HCT116 (cell line): ENCODE measurements around the gene PTCHD4. TPM values are rescaled to one million over a fixed set of nuclear protein-coding genes. Genes with fewer than 3 reads are reported as not detected.

Experiments used
- ATAC-seq: fragments of 200-7000 bp; cut with Tn5 transposase; 2 replicates; pipeline ENCODE4 v1.9.1; 2020; ENCODE audit warnings: mild to moderate bottlenecking, moderate library complexity
- BruUV-seq: library from RNA; stranded (reverse); fragments of 400-500 nt; replicated peaks from 2 replicates; lab custom pipeline; 2021; lab: Mats Ljungman, UMichigan
- CTCF ChIA-PET: fragments of 300-600 bp; sonication (Branson Sonifier 250); formaldehyde crosslinking; loops from one replicate; lab custom pipeline; 2021; ENCODE audit warnings: antibody characterized with exemption; lab: Charles Lee
- POLR2A ChIA-PET: fragments of 300-600, 350-600 bp; sonication (Branson Sonifier 250); formaldehyde crosslinking; loops from one replicate; lab custom pipeline; 2021; ENCODE audit warnings: antibody characterized with exemption; lab: Charles Lee
- RAD21 ChIA-PET, 2 experiments: fragments of 300-600 bp; sonication (Branson Sonifier 250); formaldehyde crosslinking; loops; one replicate each; lab custom pipeline; 2023; ENCODE audit warnings: low total read pairs in 2 of 2; ENCODE audit not compliant: uncharacterized antibody in 2 of 2, unreplicated experiment in 2 of 2, low non-redundant PET in 1 of 2; lab: Charles Lee
- DNase-seq: peaks from one replicate; pipeline ENCODE4 v3.0.0-alpha.2; 2010; ENCODE audit warnings: low read depth, low spot score
- H2AFZ ChIP-seq: fragments of 200-600 bp; shearing (Covaris generic), sonication (generic); 2 replicates; pipeline ENCODE4 v1.6.1; 2017; ENCODE audit warnings: low read depth, mixed run types, mixed read lengths, antibody characterized with exemption, low read length; ENCODE audit not compliant: poor library complexity, severe bottlenecking
- H3K27ac ChIP-seq: 2 replicates; pipeline ENCODE4 v1.5.1; 2012; ENCODE audit warnings: low read depth, low read length
- H3K27me3 ChIP-seq: fragments of 200-600 bp; sonication (generic); 2 replicates; pipeline ENCODE4 v1.6.1; 2016; ENCODE audit warnings: mixed run types, low read length, mixed read lengths; ENCODE audit not compliant: insufficient read depth
- H3K36me3 ChIP-seq, 2 experiments: fragments of 200-500 bp in 1 of 2; fragments of 200-600 bp in 1 of 2; sonication (Bioruptor generic) in 1 of 2; sonication (generic) in 1 of 2; 2 replicates each; pipeline versions ENCODE4 v1.5.1 to v1.6.1; 2014 to 2016; ENCODE audit warnings: low read length in 2 of 2, inconsistent platforms in 1 of 2, mixed read lengths in 1 of 2, mixed run types in 1 of 2; ENCODE audit not compliant: insufficient read depth in 2 of 2, control insufficient read depth in 1 of 2
- H3K4me1 ChIP-seq, 2 experiments: fragments of 200-600 bp in 1 of 2; sonication (generic) in 1 of 2; 2 replicates each; pipeline versions ENCODE4 v1.5.1 to v1.6.1; 2012 to 2017; ENCODE audit warnings: low read length in 2 of 2, inconsistent platforms in 1 of 2, mild to moderate bottlenecking in 1 of 2, mixed read lengths in 1 of 2, mixed run types in 1 of 2, moderate library complexity in 1 of 2; ENCODE audit not compliant: insufficient read depth in 2 of 2, control insufficient read depth in 1 of 2
- H3K4me2 ChIP-seq: fragments of 200-600 bp; sonication (generic); 2 replicates; pipeline ENCODE4 v1.6.1; 2017; ENCODE audit warnings: mixed run types, low read length, mixed read lengths
- H3K4me3 ChIP-seq, 2 experiments: fragments of 200-600 bp in 1 of 2; sonication (generic) in 1 of 2; replicated peaks in 1 of 2; 2 replicates each; pipeline ENCODE4 v1.5.1; 2011 to 2016; ENCODE audit warnings: low read length in 2 of 2, control low read depth in 1 of 2, low read depth in 1 of 2, mild to moderate bottlenecking in 1 of 2, mixed read lengths in 1 of 2, mixed run types in 1 of 2
- H3K79me2 ChIP-seq: fragments of 200-600 bp; sonication (generic); 2 replicates; pipeline ENCODE4 v1.6.1; 2017; ENCODE audit warnings: mild to moderate bottlenecking, mixed run types, low read length, moderate library complexity, mixed read lengths; ENCODE audit not compliant: insufficient read depth
- H3K9ac ChIP-seq: fragments of 200-600 bp; sonication (generic); 2 replicates; pipeline ENCODE4 v1.6.1; 2016; ENCODE audit warnings: low read length, mixed read lengths
- H3K9me2 ChIP-seq: fragments of 200-600 bp; sonication (generic), shearing (Covaris generic); 2 replicates; pipeline ENCODE4 v1.6.1; 2017; ENCODE audit warnings: mixed run types, mild to moderate bottlenecking, moderate library complexity; ENCODE audit not compliant: insufficient read depth
- H3K9me3 ChIP-seq, 2 experiments: fragments of 200-500 bp in 1 of 2; fragments of 200-600 bp in 1 of 2; sonication (Bioruptor generic) in 1 of 2; sonication (generic) in 1 of 2; 2 replicates each; pipeline ENCODE4 v1.6.1; 2014 to 2017; ENCODE audit warnings: low read length in 2 of 2, mixed read lengths in 2 of 2, inconsistent platforms in 1 of 2, low read depth in 1 of 2, mild to moderate bottlenecking in 1 of 2, mixed run types in 1 of 2, moderate library complexity in 1 of 2; ENCODE audit not compliant: control insufficient read depth in 1 of 2, insufficient read depth in 1 of 2
- H4K20me1 ChIP-seq: fragments of 200-600 bp; sonication (generic), shearing (Covaris generic); 2 replicates; pipeline ENCODE4 v1.6.1; 2017; ENCODE audit warnings: mixed run types, mild to moderate bottlenecking, moderate library complexity; ENCODE audit not compliant: insufficient read depth
- ATF3 ChIP-seq: IDR thresholded peaks from 2 replicates; pipeline ENCODE4 v1.6.1; 2012
- CBX3 ChIP-seq: IDR thresholded peaks from 2 replicates; pipeline ENCODE4 v1.6.1; 2012; ENCODE audit warnings: low read depth
- CEBPB ChIP-seq: IDR thresholded peaks from 2 replicates; pipeline ENCODE4 v1.6.1; 2012; ENCODE audit warnings: low read depth
- EGR1 ChIP-seq: IDR thresholded peaks from 2 replicates; pipeline ENCODE4 v1.6.1; 2012; ENCODE audit warnings: low read depth
- ELF1 ChIP-seq: IDR thresholded peaks from 2 replicates; pipeline ENCODE4 v1.6.1; 2012; ENCODE audit warnings: low read depth, borderline replicate concordance
- EZH2 ChIP-seq: fragments of 200-600 bp; sonication (generic); IDR thresholded peaks from 2 replicates; pipeline ENCODE4 v1.6.1; 2017; ENCODE audit warnings: antibody characterized with exemption, mixed run types
- EZH2phosphoT487 ChIP-seq: fragments of 200-600 bp; IDR thresholded peaks from 2 replicates; pipeline ENCODE4 v1.6.1; 2018; ENCODE audit warnings: antibody characterized with exemption, borderline replicate concordance
- JUND ChIP-seq: IDR thresholded peaks from 2 replicates; pipeline ENCODE4 v1.6.1; 2012
- MAX ChIP-seq: IDR thresholded peaks from 2 replicates; pipeline ENCODE4 v1.6.1; 2012
- POLR2A ChIP-seq: IDR thresholded peaks from 2 replicates; pipeline ENCODE4 v1.7.0; 2011; ENCODE audit warnings: borderline replicate concordance; ENCODE audit not compliant: insufficient read depth, insufficient read length; ENCODE audit errors: extremely low read depth
- POLR2AphosphoS5 ChIP-seq: IDR thresholded peaks from 2 replicates; pipeline ENCODE4 v1.6.1; 2011; ENCODE audit warnings: mild to moderate bottlenecking, low read depth, low read length, moderate library complexity
- RAD21 ChIP-seq: IDR thresholded peaks from 2 replicates; pipeline ENCODE4 v1.6.1; 2012; ENCODE audit warnings: low read depth, mild to moderate bottlenecking
- SIN3A ChIP-seq: IDR thresholded peaks from 2 replicates; pipeline ENCODE4 v1.6.1; 2012; ENCODE audit warnings: low read depth
- SP1 ChIP-seq: IDR thresholded peaks from 2 replicates; pipeline ENCODE4 v1.6.1; 2012; ENCODE audit warnings: low read depth
- SRF ChIP-seq: IDR thresholded peaks from 2 replicates; pipeline ENCODE4 v1.6.1; 2012; ENCODE audit warnings: low read depth
- TCF7L2 ChIP-seq: IDR thresholded peaks from 2 replicates; pipeline ENCODE4 v1.7.0; 2011; ENCODE audit warnings: borderline replicate concordance, inconsistent platforms; ENCODE audit not compliant: insufficient read depth, insufficient read length; ENCODE audit errors: extremely low read depth
- YY1 ChIP-seq: IDR thresholded peaks from 2 replicates; pipeline ENCODE4 v1.6.1; 2011; ENCODE audit warnings: low read length, low read depth, moderate library complexity, mild to moderate bottlenecking; ENCODE audit not compliant: insufficient replicate concordance; ENCODE audit errors: extremely low read depth
- ZFX ChIP-seq: fragments of 450-650 bp; IDR thresholded peaks from 2 replicates; pipeline ENCODE4 v1.6.1; 2017
- ZNF274 ChIP-seq: fragments of 200-500 bp; sonication (Bioruptor generic); IDR thresholded peaks from 2 replicates; pipeline ENCODE4 v1.6.1; 2014; ENCODE audit warnings: mild to moderate bottlenecking, low read depth, low read length, inconsistent platforms
- intact Hi-C: fragments of 100-400 bp; cut with micrococcal nuclease; formaldehyde crosslinking; loops from 2 replicates; pipeline ENCODE4 v1.10.0; 2022
- total RNA-seq: library from RNA; stranded (reverse); gene quantifications from one replicate; pipeline ENCODE4 v1.2.1, GENCODE V29; 2021; ENCODE audit not compliant: unreplicated experiment
- TF ChIP-seq, protein P1 (sequence below): IDR thresholded peaks from 2 replicates; pipeline ENCODE4 v1.6.1; 2012; ENCODE audit warnings: low read depth

PTCHD4 gene
- total RNA-seq, 1 experiment from 2014 or later = 1.1 TPM

- ChIA-PET POLR2A (no interaction called here), CTCF (no interaction called here)
- H3K27me3 ChIP-seq = no peaks in the 10 kb centered on the region
- DNase-seq (no peak), ATAC-seq (no peak)
- no peak overlapping the region for H3K4me3 ChIP-seq
- BruUV-seq = no TSS peak
- no peaks in the 10 kb centered on the region for H3K9me3 ChIP-seq
- TF ChIP-seq EGR1 = no peak
- TF ChIP-seq ZFX = no peak
- TF ChIP-seq, all 23 proteins: peak for 0
- no peak overlapping the region for H2AFZ ChIP-seq
- H3K79me2 ChIP-seq = no peaks in the 10 kb centered on the region
- intact Hi-C loops = no loop called here
- H3K4me1 ChIP-seq = no peaks in the 10 kb centered on the region
- no peaks in the 10 kb centered on the region for H4K20me1 ChIP-seq
- RAD21 ChIA-PET = no interaction called here
- no peak overlapping the region for H3K4me2 ChIP-seq
- H3K9me2 ChIP-seq = no peaks in the 10 kb centered on the region
- no peak overlapping the region for H3K9ac ChIP-seq
- no peak overlapping the region for H3K27ac ChIP-seq
- H3K36me3 ChIP-seq = no peaks in the 10 kb centered on the region
Observed at GRCh38 chr6:48067886-48068277, 43.1 kb downstream of the PTCHD4 start.

DNA sequence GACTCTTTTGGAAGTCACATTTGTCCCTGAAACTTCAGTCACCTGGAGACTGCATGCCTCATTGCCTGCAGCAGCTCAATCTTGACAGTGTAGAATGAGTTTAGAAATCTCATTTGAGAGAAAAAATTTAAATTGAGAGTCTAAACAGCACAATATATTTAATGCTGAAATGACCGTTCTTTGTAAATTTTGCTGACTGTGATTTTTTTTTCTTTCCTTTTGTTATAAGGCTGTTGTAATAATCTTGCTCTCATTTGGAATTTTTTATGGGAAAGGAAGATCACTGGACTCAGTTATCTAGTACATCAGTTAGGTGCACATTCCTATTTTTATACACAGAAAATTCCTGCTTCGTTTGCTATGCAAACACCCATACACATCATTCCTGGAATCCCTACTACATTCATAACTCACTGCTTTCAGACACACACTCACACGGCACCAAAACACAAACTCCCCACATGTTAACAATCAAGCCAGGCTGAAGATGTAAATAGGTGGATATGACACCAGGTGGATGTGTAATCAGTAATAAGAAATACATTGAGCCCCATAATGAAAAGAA is 43.8 kb downstream of the PTCHD4 start:
- Histone ChIP-seq H3K9ac (no peak overlapping the region), H3K4me1 (no peaks in the 10 kb centered on the region), H3K27me3 (no peaks in the 10 kb centered on the region), H4K20me1 (no peaks in the 10 kb centered on the region), H3K4me2 (no peak overlapping the region), H3K27ac (no peak overlapping the region), H3K36me3 (no peaks in the 10 kb centered on the region), H3K9me2 (no peaks in the 10 kb centered on the region), H3K79me2 (no peaks in the 10 kb centered on the region), H3K9me3 (no peaks in the 10 kb centered on the region), H3K4me3 (no peak overlapping the region), H2AFZ (no peak overlapping the region)
- ChIA-PET CTCF (no interaction called here), POLR2A (no interaction called here), RAD21 (no interaction called here)
- DNase-seq (no peak), ATAC-seq (no peak)
- intact Hi-C loops = no loop called here
- no peak for TF ChIP-seq JUND
- no peak for TF ChIP-seq POLR2AphosphoS5
- no peak for TF ChIP-seq POLR2A
- TF ChIP-seq CEBPB = no peak
- no peak for TF ChIP-seq ATF3
- no peak for TF ChIP-seq ELF1
- no peak for TF ChIP-seq SRF
- no peak for TF ChIP-seq ZFX
- TF ChIP-seq SP1 = no peak
- no peak for TF ChIP-seq CBX3
- TF ChIP-seq ZNF274 = no peak
- TF ChIP-seq SIN3A = no peak
- TF ChIP-seq RAD21 = no peak
- TF ChIP-seq, protein P1, sequence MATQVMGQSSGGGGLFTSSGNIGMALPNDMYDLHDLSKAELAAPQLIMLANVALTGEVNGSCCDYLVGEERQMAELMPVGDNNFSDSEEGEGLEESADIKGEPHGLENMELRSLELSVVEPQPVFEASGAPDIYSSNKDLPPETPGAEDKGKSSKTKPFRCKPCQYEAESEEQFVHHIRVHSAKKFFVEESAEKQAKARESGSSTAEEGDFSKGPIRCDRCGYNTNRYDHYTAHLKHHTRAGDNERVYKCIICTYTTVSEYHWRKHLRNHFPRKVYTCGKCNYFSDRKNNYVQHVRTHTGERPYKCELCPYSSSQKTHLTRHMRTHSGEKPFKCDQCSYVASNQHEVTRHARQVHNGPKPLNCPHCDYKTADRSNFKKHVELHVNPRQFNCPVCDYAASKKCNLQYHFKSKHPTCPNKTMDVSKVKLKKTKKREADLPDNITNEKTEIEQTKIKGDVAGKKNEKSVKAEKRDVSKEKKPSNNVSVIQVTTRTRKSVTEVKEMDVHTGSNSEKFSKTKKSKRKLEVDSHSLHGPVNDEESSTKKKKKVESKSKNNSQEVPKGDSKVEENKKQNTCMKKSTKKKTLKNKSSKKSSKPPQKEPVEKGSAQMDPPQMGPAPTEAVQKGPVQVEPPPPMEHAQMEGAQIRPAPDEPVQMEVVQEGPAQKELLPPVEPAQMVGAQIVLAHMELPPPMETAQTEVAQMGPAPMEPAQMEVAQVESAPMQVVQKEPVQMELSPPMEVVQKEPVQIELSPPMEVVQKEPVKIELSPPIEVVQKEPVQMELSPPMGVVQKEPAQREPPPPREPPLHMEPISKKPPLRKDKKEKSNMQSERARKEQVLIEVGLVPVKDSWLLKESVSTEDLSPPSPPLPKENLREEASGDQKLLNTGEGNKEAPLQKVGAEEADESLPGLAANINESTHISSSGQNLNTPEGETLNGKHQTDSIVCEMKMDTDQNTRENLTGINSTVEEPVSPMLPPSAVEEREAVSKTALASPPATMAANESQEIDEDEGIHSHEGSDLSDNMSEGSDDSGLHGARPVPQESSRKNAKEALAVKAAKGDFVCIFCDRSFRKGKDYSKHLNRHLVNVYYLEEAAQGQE = no peak
- TF ChIP-seq MAX = no peak
- no peak for TF ChIP-seq EGR1
- TF ChIP-seq TCF7L2 = no peak
- TF ChIP-seq YY1 = no peak
- no peak for TF ChIP-seq EZH2
- no peak for TF ChIP-seq EZH2phosphoT487
- BruUV-seq = no TSS peak
